ENCODE measurements around the gene GID8. TPM values are rescaled to one million over a fixed set of nuclear protein-coding genes. Genes with fewer than 3 reads are reported as not detected.

Gene GID8
- total and polyA plus RNA-seq, 9 of the 15 experiments (the other 6 are each of a cell fraction or from before 2014, with no cell fraction given): 7.5 to 31.6 (median 22.2) TPM

- TF ChIP-seq ASH1L (IDR thresholded peaks at IDR 0.05; ENCODE audit: borderline replicate concordance, low read depth, partially characterized antibody) (no peak), ZNF668 (CRISPR knock-in tag; IDR thresholded peaks at IDR 0.05) (no peak), RBFOX2 (IDR thresholded peaks at IDR 0.05; ENCODE audit: low read depth, low read length) (peak; percentile 56; the same call in 1 of the 2 replicates), POLR2G (IDR thresholded peaks at IDR 0.05; ENCODE audit: low read depth, low read length) (0 out of 2 replicates have a peak, but pooled peaks have one; percentile 25)
- Histone ChIP-seq H3K9me1 (ENCODE audit: control insufficient read depth, insufficient read depth, low read length) (peaks cover 7% of the 10 kb centered on the region), H3K4me3 (peak overlapping the region; percentile 97; the same call in 1 of the 2 replicates), H3K9me3 (replicated peaks; ENCODE audit: control insufficient read depth, insufficient read depth, low read depth, low read length) (no peaks in the 10 kb centered on the region), H3K27me3 (ENCODE audit: control insufficient read depth in 2 of 2, insufficient read depth in 2 of 2, low read length in 2 of 2) (no peaks in the 10 kb centered on the region), H3K9ac (ENCODE audit: insufficient read depth in 1 of 2, low read depth in 2 of 2, low read length in 2 of 2) (peak overlapping the region; percentile 28 to 99; a peak in 3 of 4 replicates), H3K27ac (ENCODE audit: extremely low read depth, low read depth, low read length) (peak overlapping the region; percentile 42; the same call in 2 of the 3 replicates), H3K4me1 (replicated peaks in 1 of 2; ENCODE audit: control insufficient read depth in 2 of 2, insufficient read depth in 2 of 2, low read length in 2 of 2) (peaks cover 40 to 56% of the 10 kb centered on the region in 2 experiments; a peak in 4 of 5 replicates), H4K20me1 (replicated peaks; ENCODE audit: control insufficient read depth, insufficient read depth, low read length) (peaks cover 38% of the 10 kb centered on the region), H3K4me2 (ENCODE audit: insufficient read depth, low read length) (peak overlapping the region; percentile 42), H3K79me2 (ENCODE audit: control insufficient read depth, insufficient read depth, low read length) (peaks cover 95% of the 10 kb centered on the region), H3K36me3 (ENCODE audit: control insufficient read depth, insufficient read depth, low read length) (peaks cover 56% of the 10 kb centered on the region), H2AFZ (ENCODE audit: low read depth, low read length) (no peak overlapping the region)
- WGBS (ENCODE audit: insufficient coverage, low coverage, missing lambda C conversion rate): 74% methylated on average over 22 of the region's 22 CpGs
- in situ Hi-C loops (cut with MboI): no loop called here
- ChIA-PET POLR2A (interaction anchor here (0.6 to 5.3 kb wide), 11 partner anchors 10 to 788 kb away, joined by 3 to 64 read pairs (median 4); partner anchors contain the start of gene DIDO1), CTCF (ENCODE audit: low intra/inter-chr PET ratio) (no interaction called here)
- no TSS peak for BruUV-seq (replicated peaks)
- no peak for ATAC-seq
- DNase-seq (ENCODE audit: extremely low read depth in 1 of 4, low spot score in 3 of 4): no peak
- intact Hi-C loops (cut with micrococcal nuclease): no loop called here
- no peak for FAIRE-seq
These were observed 1.9 kb upstream of the GID8 start for GRCh38 chr20:62935968-62936585.
